GM23338 (cell line): ENCODE measurements around the gene C11orf65. TPM values are rescaled to one million over a fixed set of nuclear protein-coding genes. Genes with fewer than 3 reads are reported as not detected.

Experiments
- ATAC-seq: fragments of 200-7000 bp; cut with Tn5 transposase; 3 replicates; pipeline ENCODE4 v1.9.1; 2020
- DNase-seq: peaks from one replicate; pipeline ENCODE4 v3.0.0-alpha.2; 2015; ENCODE audit warnings: low spot score
- H2AFZ ChIP-seq: fragments of 200-600 bp; sonication (generic); 2 replicates; pipeline ENCODE4 v1.8.0; 2016; ENCODE audit warnings: antibody characterized with exemption, mild to moderate bottlenecking, moderate library complexity
- H3F3A ChIP-seq: fragments of 200-600 bp; sonication (generic); replicated peaks from 2 replicates; pipeline ENCODE4 v1.8.0; 2017; ENCODE audit warnings: antibody characterized with exemption, mixed run types, low read depth
- H3K27ac ChIP-seq: fragments of 200-600 bp; sonication (generic); 2 replicates; pipeline ENCODE4 v1.6.1; 2016; ENCODE audit warnings: low read depth
- H3K27me3 ChIP-seq: fragments of 200-600 bp; sonication (generic); 2 replicates; pipeline ENCODE4 v1.8.0; 2016; ENCODE audit warnings: mild to moderate bottlenecking, mixed run types, moderate library complexity; ENCODE audit not compliant: insufficient read depth
- H3K36me3 ChIP-seq: fragments of 200-600 bp; sonication (generic); 2 replicates; pipeline ENCODE4 v1.8.0; 2016; ENCODE audit warnings: mild to moderate bottlenecking; ENCODE audit not compliant: insufficient read depth
- H3K4me1 ChIP-seq: fragments of 200-600 bp; sonication (generic); 2 replicates; pipeline ENCODE4 v1.8.0; 2016; ENCODE audit warnings: mild to moderate bottlenecking, moderate library complexity; ENCODE audit not compliant: insufficient read depth
- H3K4me2 ChIP-seq: fragments of 200-600 bp; sonication (generic); 2 replicates; pipeline ENCODE4 v1.7.1; 2017; ENCODE audit warnings: mixed run types
- H3K4me3 ChIP-seq: fragments of 200-600 bp; sonication (generic); 2 replicates; pipeline ENCODE4 v1.6.1; 2016; ENCODE audit warnings: mixed run types
- H3K79me2 ChIP-seq: fragments of 200-600 bp; sonication (generic); replicated peaks from 2 replicates; pipeline ENCODE4 v1.8.0; 2017; ENCODE audit warnings: mild to moderate bottlenecking; ENCODE audit not compliant: insufficient read depth
- H3K9me2 ChIP-seq: fragments of 200-600 bp; sonication (generic); 2 replicates; pipeline ENCODE4 v1.8.0; 2017; ENCODE audit not compliant: insufficient read depth
- H4K20me1 ChIP-seq: fragments of 200-600 bp; sonication (generic); replicated peaks from 2 replicates; pipeline ENCODE4 v1.8.0; 2017; ENCODE audit warnings: mild to moderate bottlenecking; ENCODE audit not compliant: insufficient read depth
- H3K27ac Mint-ChIP-seq: 2 replicates; pipeline ENCODE4 v1.8.0; 2020; ENCODE audit warnings: inconsistent platforms, mild to moderate bottlenecking, moderate library complexity, mixed read lengths
- H3K27me3 Mint-ChIP-seq: 3 replicates; pipeline ENCODE4 v1.8.0; 2022; ENCODE audit warnings: low read depth, mild to moderate bottlenecking, moderate library complexity, mixed read lengths, inconsistent platforms; ENCODE audit not compliant: insufficient read depth, poor library complexity
- H3K36me3 Mint-ChIP-seq: 3 replicates; pipeline ENCODE4 v1.8.0; 2021; ENCODE audit warnings: low read depth, mild to moderate bottlenecking, inconsistent platforms, moderate library complexity, mixed read lengths
- H3K4me1 Mint-ChIP-seq: 3 replicates; pipeline ENCODE4 v1.8.0; 2020; ENCODE audit warnings: mild to moderate bottlenecking, inconsistent platforms, mixed read lengths
- H3K4me3 Mint-ChIP-seq: 3 replicates; pipeline ENCODE4 v1.8.0; 2021; ENCODE audit warnings: moderate library complexity, mild to moderate bottlenecking, inconsistent platforms, mixed read lengths
- H3K9me3 Mint-ChIP-seq: 3 replicates; pipeline ENCODE4 v1.8.0; 2020; ENCODE audit warnings: moderate library complexity, mild to moderate bottlenecking, inconsistent platforms, mixed read lengths
- CREB1 ChIP-seq: fragments of 250-450 bp; sonication (Bioruptor Pico); IDR thresholded peaks from 2 replicates; pipeline ENCODE4 v1.5.0; 2020; ENCODE audit warnings: low read depth, mild to moderate bottlenecking, moderate library complexity
- CTCF ChIP-seq, 2 experiments: fragments of 200-600 bp in 1 of 2; sonication (generic) in 1 of 2; conservative IDR thresholded peaks; 2 replicates each; pipeline versions ENCODE4 v1.5.1 to v1.6.1; 2016 to 2017; ENCODE audit warnings: antibody characterized with exemption in 2 of 2, low read depth in 2 of 2, mild to moderate bottlenecking in 2 of 2, moderate library complexity in 1 of 2
- ETS1 ChIP-seq: IDR thresholded peaks from 2 replicates; pipeline ENCODE4 v1.6.1; 2016; ENCODE audit warnings: antibody characterized with exemption
- EZH2 ChIP-seq: fragments of 200-600 bp; sonication (generic); IDR thresholded peaks from one replicate; pipeline ENCODE4 v1.8.0; 2017; ENCODE audit warnings: antibody characterized with exemption, mild to moderate bottlenecking, low read depth; ENCODE audit not compliant: unreplicated experiment
- EZH2phosphoT487 ChIP-seq: fragments of 200-600 bp; sonication (generic); IDR thresholded peaks from one replicate; pipeline ENCODE4 v1.8.1; 2018; ENCODE audit warnings: antibody characterized with exemption; ENCODE audit not compliant: unreplicated experiment
- JUNB ChIP-seq: IDR thresholded peaks from one replicate; pipeline ENCODE4 v1.6.1; 2016; ENCODE audit warnings: antibody characterized with exemption; ENCODE audit not compliant: unreplicated experiment
- NANOG ChIP-seq: IDR thresholded peaks from 2 replicates; pipeline ENCODE4 v1.6.1; 2016; ENCODE audit warnings: antibody characterized with exemption, borderline replicate concordance
- POLR2AphosphoS5 ChIP-seq: IDR thresholded peaks from 2 replicates; pipeline ENCODE4 v1.6.1; 2016; ENCODE audit warnings: antibody characterized with exemption, low read depth
- STAT1 ChIP-seq: IDR thresholded peaks from one replicate; pipeline ENCODE4 v1.6.1; 2016; ENCODE audit warnings: antibody characterized with exemption; ENCODE audit not compliant: unreplicated experiment
- ZNF114 ChIP-seq: fragments of 250-450 bp; sonication (Bioruptor Pico); IDR thresholded peaks from 2 replicates; pipeline ENCODE4 v1.5.0; 2020; ENCODE audit warnings: mild to moderate bottlenecking, moderate library complexity
- ZNF331 ChIP-seq: fragments of 250-450 bp; sonication (Bioruptor Pico); IDR thresholded peaks from 2 replicates; pipeline ENCODE4 v1.5.0; 2020; ENCODE audit warnings: low read depth, mild to moderate bottlenecking, moderate library complexity
- ZNF462 ChIP-seq: fragments of 250-450 bp; sonication (Bioruptor Pico); IDR thresholded peaks from 2 replicates; pipeline ENCODE4 v1.5.0; 2020; ENCODE audit warnings: mild to moderate bottlenecking, moderate library complexity
- polyA plus RNA-seq: library from polyadenylated mRNA; unstranded; fragments of >200 nt; fragmentation: Nextera tagmentation; extraction: Ambion mirVana; gene quantifications from 2 replicates; pipeline ENCODE4 v1.2.1, GENCODE V29; 2016
- total RNA-seq: library from RNA; depleted of rRNA; stranded (reverse); fragments of >200 nt; shearing (Covaris generic); gene quantifications from 2 replicates; pipeline ENCODE4 v1.2.3, GENCODE V29; 2014
- TF ChIP-seq, protein P1 (sequence below): IDR thresholded peaks from one replicate; pipeline ENCODE4 v1.6.1; 2018; ENCODE audit warnings: antibody characterized with exemption; ENCODE audit not compliant: unreplicated experiment

The C11orf65 gene
- total and polyA plus RNA-seq, 2 experiments from 2014 or later, result 0.21 to 1.7 TPM

DNA sequence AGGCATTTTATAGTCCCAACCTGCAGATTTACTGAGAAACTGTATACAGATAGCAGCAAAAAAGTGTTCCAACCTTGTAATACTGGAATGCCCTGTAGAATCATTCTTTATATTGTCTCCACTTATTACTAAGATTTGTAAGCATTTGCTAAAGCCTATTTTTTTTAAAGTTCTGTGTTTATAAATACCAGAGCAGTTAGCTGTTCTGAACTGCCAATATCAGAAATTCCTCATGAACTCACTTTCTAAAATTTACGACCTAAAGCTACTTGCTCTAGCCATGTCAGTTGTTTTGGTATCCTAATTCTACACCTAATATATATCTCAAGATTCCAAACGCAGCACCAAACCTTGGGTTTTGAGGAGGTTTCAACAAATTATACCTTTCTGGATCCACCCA, 103.2 kb downstream of the C11orf65 start:
- Histone ChIP-seq H3K4me2 (no peak overlapping the region), H4K20me1 (no peaks in the 10 kb centered on the region; the same call in 1 of the 2 replicates), H3F3A (no peaks in the 10 kb centered on the region), H3K4me3 (no peak overlapping the region), H3K27ac (no peak overlapping the region), H3K79me2 (no peaks in the 10 kb centered on the region), H3K4me1 (no peaks in the 10 kb centered on the region), H3K9me2 (no peaks in the 10 kb centered on the region), H2AFZ (no peak overlapping the region), H3K27me3 (no peaks in the 10 kb centered on the region), H3K36me3 (no peaks in the 10 kb centered on the region)
- H3K4me3 Mint-ChIP-seq, result no peak overlapping the region
- no peaks in the 10 kb centered on the region for H3K4me1 Mint-ChIP-seq
- DNase-seq (no peak), ATAC-seq (no peak)
- no peaks in the 10 kb centered on the region for H3K27me3 Mint-ChIP-seq
- H3K27ac Mint-ChIP-seq, result no peak overlapping the region
- TF ChIP-seq, protein P1, sequence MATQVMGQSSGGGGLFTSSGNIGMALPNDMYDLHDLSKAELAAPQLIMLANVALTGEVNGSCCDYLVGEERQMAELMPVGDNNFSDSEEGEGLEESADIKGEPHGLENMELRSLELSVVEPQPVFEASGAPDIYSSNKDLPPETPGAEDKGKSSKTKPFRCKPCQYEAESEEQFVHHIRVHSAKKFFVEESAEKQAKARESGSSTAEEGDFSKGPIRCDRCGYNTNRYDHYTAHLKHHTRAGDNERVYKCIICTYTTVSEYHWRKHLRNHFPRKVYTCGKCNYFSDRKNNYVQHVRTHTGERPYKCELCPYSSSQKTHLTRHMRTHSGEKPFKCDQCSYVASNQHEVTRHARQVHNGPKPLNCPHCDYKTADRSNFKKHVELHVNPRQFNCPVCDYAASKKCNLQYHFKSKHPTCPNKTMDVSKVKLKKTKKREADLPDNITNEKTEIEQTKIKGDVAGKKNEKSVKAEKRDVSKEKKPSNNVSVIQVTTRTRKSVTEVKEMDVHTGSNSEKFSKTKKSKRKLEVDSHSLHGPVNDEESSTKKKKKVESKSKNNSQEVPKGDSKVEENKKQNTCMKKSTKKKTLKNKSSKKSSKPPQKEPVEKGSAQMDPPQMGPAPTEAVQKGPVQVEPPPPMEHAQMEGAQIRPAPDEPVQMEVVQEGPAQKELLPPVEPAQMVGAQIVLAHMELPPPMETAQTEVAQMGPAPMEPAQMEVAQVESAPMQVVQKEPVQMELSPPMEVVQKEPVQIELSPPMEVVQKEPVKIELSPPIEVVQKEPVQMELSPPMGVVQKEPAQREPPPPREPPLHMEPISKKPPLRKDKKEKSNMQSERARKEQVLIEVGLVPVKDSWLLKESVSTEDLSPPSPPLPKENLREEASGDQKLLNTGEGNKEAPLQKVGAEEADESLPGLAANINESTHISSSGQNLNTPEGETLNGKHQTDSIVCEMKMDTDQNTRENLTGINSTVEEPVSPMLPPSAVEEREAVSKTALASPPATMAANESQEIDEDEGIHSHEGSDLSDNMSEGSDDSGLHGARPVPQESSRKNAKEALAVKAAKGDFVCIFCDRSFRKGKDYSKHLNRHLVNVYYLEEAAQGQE, result no peak
- no peak for TF ChIP-seq ZNF114 (CRISPR knock-in tag)
- TF ChIP-seq STAT1, result no peak
- no peak for TF ChIP-seq CREB1 (CRISPR knock-in tag)
- TF ChIP-seq ZNF331 (CRISPR knock-in tag), result no peak
- no peak for TF ChIP-seq NANOG
- TF ChIP-seq CTCF (conservative IDR thresholded peaks at IDR 0.05; ENCODE audit: low read depth in 2 of 2), result no peak
- no peak for TF ChIP-seq ZNF462
- no peak for TF ChIP-seq JUNB
- TF ChIP-seq EZH2, result no peak
- TF ChIP-seq POLR2AphosphoS5, result no peak
- TF ChIP-seq EZH2phosphoT487, result no peak
- no peak for TF ChIP-seq ETS1
- H3K36me3 Mint-ChIP-seq, result peaks cover 12% of the 10 kb centered on the region; the same call in 2 of the 3 replicates
- peaks cover 6% of the 10 kb centered on the region; the same call in 2 of the 3 replicates for H3K9me3 Mint-ChIP-seq
